NOMO-1 (cell line): Measurements from ENCODE around the gene TBX1.

Experiments used
- DNase-seq, 2 experiments: peaks; one replicate each; lab custom pipeline; 2025; ENCODE audit not compliant: unreplicated experiment in 2 of 2; lab: John Stamatoyannopoulos, UW

Gene TBX1

GRCh38 chr22:19809741-19810140 lies 49.2 kb downstream of the TBX1 start:
- no peak for DNase-seq

GRCh38 chr22:19810381-19811201 lies 50.0 kb downstream of the TBX1 start:
- DNase-seq: no peak

GRCh38 chr22:19811211-19811621 lies 50.6 kb downstream of the TBX1 start:
- no peak for DNase-seq

GRCh38 chr22:19811811-19812771 lies 51.5 kb downstream of the TBX1 start:
- DNase-seq: no peak

GRCh38 chr22:19812910-19813309 lies 52.3 kb downstream of the TBX1 start:
- DNase-seq: no peak

- DNase-seq: no peak
These were observed 53.9 kb downstream of the TBX1 start for GRCh38 chr22:19814428-19814827.

GRCh38 chr22:19815093-19815822 lies 54.7 kb downstream of the TBX1 start:
- no peak for DNase-seq

- DNase-seq: no peak
These were observed 55.3 kb downstream of the TBX1 start for GRCh38 chr22:19815823-19816290.

- no peak for DNase-seq
These were observed 56.0 kb downstream of the TBX1 start for GRCh38 chr22:19816372-19817119.
